IPS-NIHi7 (cell line): ENCODE data around the gene UPF1.

ENCODE experiments used
- DNase-seq: peaks from one replicate; pipeline ENCODE4 v3.0.0; 2012; ENCODE audit warnings: mixed read lengths; ENCODE audit errors: extremely low spot score

The UPF1 gene

DNA sequence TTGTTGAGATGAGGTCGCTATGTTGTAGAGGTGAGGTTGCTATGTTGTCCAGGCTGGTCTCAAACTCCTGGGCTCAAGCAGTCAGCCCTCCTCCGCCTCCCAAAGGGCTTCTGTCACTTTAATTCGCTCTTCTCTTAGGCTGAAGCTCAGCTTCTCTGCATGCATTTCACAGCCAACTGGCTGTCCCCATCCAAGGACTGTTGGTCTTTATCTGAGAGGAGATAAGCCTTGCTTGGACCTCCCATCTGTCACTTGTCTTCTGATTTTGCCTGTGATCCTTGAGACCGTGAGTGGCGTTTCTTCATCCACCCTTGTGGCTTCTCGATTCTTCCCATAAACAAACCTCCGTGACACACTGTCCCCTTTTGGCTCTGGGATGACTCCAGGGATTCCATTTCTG is 39.8 kb downstream of the UPF1 start:
- DNase-seq: no peak

DNA sequence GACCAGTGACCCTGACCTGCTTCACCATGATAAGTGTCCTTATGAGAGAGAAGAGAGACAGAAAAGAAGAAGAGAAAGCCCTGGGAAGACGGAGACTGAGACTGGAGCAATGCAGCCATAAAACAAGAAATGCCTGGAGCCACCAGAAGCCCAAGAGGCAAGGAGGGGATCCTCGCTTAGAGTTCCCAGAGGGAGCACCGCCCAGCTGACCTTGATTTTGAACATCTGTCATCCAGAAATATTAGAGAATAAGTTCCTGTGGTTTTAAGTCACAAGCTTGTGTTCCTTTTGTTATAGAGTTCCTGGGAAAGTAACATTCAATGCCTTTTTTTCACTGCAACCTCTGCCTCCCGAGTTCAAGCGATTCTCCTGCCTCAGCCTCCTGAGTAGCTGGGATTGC is 44.0 kb downstream of the UPF1 start:
- no peak for DNase-seq

DNA sequence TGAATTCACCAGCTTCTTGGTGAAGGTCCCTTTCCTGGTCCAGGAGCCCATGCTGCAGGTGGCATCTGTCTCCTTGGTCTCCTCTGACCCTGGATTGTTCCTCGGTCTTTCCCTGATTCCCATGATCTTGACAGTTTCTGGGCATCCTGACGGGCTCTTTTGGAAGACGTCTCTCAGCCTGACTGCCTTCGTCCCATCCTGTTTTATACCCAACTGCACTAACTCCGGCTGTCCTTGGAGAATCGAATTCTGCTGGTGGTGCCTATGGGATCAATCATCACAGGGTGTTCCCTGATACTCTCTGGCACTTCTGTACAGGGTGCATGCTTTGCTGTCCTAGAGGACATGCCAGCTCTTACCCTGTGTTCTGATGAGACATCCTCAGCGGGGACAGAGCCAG is 45.1 kb downstream of the UPF1 start:
- no peak for DNase-seq

DNA sequence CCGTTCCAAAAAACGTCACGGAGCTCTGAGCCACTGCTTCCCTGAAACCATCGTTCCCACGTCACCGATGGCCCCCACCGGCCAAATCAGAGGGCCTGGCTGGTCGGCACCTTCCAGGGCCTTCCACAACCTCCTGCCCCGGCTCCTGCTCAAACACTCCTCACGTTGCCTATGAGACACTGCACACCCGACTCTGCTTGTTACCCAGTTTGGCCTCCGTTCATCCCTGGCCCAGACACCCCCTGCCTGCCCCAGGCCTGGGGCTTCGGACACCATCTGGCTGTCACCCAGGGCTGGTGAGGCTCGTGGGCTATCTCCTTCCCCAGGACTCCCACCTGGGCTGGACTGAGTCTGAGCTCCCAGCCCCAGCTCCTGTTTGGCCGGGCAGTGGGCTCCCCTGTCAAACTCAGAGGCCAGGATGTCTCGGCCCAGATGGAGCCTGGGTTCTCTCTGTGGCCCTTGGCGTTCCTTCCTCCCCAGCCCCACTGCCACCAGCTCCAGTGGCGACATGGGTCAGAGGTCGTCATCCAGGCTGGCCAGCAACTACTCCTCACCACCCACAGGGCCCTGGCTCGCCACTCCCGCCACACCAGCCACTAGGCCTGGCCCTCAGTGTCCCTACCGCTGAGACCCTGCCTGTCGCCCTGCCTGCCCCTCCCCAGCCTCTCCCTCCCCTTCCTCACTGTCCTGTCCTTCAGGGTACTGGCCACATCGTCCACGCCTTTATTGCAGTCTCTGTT is 46.5 kb downstream of the UPF1 start:
- no peak for DNase-seq

DNA sequence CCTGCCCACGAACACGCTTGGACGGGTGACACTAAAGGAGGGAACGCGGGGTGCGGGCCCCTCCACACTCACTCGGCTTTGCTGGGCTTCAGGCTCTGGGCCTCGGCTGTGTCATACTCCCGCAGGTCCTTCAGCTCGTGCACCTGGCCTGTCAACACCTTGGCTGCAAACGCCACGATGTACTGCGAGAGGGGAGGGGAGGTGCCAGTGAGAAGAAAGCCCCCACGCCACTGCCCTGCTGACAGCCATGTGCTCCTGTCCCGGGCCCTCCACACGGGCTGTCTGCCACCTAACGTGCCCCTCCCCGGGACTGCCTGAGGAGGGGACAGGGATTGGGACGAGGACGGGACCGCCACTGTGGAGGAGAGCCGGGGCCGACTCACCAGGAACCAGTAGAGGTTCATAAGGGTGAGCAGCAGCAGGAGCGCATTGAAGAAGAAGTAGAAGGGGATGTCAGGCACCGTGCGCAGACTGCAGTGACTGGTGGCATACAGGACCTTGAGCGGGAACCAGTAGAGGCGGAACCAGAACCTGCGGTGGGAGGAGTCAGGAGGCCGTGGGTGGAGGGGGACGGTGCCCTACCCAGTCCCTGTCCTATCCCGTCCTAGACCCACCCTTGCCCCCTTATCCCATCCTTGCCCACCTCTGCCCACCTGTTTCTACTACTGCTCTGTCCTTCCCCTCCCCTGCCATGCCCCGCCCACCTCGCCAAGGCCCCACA is 47.3 kb downstream of the UPF1 start:
- DNase-seq: peak; percentile 47

DNA sequence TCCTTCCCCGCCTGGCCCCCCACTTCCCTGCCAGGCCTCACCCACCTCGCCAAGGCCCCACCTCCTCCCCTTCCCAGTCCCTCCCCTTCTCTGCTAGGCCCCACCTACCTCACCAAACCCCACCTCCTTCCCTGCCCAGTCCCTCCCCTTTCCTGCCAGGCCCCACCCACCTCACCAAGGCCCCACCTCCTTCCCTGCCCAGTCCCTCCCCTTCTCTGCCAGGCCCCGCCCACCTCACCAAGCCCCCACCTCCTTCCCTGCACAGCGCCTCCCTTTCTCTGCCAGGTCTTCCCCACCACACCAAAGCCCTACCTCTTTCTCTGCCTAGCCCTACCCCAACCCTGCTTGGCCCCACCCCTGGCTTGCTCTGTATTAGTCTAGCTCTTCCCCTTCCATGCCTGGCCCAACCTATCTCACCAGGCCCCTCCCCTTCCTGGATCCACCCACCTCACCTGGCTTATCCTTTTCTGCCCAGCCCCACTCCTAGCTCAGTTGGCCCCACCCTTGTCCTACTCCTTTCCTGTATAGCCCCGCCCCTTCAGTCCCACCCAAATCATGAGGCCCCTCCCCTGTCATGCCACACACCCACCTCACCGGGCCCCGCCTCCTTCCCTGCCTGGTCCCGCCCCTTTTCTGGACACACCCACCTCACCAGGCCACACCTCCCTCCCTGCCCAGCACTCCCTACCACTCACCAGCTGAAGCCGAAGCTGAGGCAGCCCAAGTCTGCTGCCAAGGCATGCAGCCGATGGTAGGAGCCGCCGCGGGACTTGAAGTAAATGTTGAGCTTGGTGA is 48.0 kb downstream of the UPF1 start:
- peak; percentile 80 for DNase-seq

DNA sequence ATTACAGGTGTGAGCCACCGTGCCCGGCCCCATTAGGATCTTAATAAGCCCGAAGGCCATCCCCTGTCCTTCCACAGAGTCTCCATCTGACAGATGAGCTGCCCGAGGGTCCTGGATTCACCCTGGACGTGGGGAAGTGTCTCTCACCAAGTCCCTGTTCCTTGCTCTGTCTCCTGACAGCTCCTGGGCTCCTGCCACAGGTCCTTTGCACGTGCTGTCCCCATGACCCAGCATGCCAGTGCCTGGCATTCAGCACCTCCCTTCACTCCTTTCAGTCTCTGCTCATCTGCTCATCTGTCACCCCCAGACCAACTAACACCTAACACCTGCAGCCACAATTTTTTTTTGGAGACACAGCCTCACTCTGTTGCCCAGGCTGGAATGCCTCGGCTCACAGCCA is 49.7 kb downstream of the UPF1 start:
- DNase-seq: no peak

DNA sequence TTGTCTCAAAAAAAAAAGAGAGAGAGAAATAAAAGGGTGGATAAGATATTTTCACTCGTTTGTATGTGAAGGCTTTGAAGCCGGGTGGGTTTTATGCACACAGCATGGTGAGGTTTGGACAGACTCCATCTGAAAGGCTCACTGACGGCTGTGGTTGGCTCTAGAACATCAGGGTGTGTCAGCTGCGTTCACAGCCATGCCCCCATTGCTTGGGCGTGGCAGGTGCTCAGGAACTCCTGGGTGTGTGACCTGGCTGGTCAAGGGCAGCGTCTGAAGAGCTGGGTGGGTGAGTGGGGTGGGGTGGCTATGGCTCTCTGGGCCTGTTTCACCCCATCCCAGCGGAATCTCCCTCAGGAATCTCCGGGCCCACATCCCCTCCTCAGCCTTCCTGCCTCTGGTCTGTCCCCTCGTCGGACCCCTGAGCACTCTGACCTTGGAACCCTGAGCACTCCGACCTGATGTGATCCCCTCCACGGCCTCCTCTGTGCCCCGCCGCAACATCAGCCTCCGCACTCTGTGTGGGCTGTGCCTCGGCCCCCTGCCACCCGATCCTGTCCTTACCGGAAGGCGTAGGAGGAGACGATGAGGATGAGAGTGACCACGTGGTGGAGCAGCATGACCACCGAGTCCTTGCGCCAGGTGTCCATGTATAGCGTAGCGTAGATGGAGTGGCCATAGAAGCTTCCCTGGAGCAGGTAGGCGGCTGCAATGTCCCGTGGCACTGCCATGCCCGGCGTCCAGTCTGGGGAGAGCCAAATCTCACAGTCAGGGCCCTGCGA is 52.0 kb downstream of the UPF1 start:
- no peak for DNase-seq

DNA sequence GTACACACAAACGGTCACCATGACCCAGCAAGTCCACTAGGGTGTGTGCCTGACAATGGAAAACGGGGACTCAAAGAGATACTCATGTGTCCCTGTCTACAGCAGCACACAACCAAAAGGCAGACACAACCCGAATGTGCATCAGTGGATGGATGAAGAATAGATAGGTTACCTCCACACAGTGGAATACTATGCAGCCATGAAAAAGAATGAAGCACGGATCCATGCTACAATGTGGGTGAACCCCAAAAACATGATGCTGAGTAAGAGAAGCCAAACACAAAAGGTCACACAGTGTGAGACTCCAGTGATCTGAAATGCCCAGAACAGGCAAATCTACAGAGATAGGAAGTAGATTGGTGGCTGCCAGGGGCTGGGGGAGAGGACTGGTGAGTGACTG is 55.2 kb downstream of the UPF1 start:
- DNase-seq: no peak

DNA sequence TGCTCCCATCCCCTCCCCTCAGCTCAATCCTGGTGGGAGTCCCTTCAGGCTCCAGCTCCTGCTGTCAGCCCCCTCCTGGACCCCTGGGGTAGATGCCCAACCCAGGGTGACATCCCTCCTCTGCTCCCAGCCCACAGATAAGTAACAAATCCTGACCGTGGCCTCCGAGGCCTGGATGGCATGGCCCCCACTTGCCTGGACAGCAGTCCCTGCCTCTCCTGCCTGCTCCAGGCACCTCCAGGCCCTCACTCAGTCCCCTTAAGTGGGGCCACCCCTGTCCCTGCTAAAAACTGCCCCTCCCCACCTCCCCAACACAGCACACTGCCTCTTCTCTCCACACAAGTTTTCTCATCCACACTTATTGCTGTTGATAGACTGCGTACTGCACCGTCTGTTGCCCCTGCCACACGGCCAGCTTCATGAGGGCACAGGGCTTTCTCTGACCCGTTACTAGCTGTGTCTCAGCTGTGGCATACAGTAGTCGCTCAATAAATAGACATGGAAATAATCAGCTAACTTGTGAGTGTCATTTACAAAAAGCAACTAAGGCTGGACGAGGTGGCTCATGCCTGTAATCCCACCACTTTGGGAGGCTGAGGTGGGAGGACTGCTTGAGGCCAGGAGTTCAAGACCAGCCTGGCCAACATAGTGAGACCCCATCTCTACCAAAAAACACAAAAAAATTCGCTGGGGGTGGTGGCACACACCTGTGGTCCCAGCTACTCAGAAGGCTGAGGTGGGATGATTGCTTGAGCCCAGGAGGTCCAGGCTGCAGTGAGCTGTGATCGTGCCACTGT is 58.4 kb downstream of the UPF1 start:
- no peak for DNase-seq

DNA sequence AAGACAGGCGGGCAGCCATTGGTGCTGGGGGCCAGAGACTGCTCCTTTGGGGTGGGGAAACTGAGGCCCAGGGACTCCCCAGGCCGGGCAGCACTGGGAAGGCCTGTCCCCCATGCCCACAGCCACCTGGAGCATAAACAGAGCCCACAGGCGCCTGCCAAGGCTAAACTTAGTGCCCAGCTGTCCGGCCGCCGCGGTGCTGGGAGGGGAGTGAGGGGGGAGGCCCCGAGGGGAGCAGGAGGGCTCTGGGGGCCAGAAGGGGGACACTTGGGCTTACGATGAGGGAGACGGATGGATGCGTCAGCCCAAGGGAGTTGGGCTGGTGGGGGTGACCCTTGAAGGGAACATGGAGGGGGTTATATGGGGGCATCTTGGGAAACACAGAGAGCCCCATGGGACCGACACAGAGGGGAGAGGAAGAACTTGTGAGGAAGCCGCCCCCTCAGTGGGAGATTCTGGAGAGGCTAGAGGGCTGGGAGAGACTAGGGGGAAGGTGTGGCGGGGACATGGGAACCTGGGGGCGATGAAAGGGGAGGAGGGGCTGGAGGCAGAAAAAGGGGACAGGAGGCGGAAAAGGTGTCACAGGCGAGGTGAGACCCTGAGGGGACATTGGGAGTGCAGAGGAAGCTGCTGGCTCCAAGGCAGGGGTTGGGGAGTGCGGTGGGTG is 62.0 kb downstream of the UPF1 start:
- no peak for DNase-seq

DNA sequence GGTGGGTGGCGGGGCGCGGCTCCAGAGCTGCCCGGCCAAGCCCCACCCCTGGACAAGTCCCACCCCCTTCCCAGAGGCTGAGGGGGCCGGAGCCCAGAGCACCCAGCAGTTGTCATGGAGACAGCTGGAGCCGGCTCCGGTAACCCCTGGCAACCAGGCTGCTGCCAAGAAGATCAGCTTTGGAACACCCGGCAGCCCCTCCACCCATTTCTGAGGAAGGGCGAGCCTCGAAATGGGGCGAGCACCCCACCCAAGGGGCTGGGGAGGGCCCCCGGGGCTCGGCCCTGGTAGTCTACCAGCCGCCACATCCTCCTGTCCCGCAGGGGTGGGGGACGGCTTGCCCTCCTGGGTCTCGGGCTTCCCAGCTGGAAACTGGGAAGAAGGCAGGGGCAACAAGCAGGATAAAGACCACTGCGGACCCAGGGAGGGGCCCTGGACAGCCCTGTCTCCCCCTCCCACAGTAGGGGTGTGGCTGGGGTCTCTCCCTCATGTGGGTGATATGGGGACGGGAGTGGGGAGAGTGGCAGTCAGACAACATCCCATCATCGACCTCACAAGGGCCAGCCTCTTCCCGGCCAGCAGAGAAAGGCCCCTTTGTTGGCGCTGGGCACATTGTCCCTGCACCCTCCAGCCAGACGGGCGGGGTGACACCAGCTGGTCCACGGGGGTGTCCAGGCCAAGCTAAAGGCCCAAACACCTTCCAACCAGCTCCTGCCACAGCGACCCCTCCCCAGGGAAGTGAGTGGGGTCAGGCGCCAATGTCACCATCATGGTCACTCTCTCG is 62.7 kb downstream of the UPF1 start:
- peak; percentile 73 for DNase-seq

DNA sequence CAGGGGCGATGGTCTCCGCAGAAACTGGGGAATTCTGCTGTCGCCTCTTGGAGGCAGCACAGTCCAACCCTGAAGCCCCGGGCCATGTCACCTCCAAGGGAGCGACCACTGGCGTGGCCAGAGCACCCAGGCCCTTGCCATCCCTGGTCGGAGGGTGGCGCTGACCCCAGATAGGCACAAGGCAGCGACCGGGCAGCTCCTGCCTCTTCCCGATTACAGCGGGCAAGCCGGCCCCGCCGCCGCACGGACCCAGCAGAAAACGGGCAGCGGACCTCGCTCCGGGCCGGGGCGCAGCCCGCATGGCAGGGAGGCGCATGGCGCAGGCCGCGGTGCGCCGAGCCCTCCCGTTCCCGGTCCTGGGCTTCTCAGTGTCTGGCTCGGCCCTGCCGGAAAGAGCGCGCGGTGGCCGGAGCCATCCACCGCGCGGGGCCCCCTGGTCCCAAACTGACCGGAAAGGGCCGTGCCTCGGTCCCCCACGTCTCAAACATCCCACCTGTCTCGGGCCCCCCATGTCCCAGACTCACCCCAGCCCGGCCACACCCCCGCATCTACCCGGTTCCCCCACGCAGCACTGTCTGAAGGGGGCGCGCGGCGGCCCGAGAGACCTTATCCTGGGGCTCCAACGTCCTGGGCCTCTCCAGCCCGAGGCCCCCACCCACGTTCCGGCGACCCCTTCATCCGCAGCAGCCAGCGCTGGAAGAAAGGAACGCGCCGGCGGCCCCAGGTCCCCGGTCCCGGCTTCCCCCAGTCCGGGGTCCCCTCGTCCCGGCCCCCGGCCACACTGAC is 63.5 kb downstream of the UPF1 start:
- peak; percentile 88 for DNase-seq

DNA sequence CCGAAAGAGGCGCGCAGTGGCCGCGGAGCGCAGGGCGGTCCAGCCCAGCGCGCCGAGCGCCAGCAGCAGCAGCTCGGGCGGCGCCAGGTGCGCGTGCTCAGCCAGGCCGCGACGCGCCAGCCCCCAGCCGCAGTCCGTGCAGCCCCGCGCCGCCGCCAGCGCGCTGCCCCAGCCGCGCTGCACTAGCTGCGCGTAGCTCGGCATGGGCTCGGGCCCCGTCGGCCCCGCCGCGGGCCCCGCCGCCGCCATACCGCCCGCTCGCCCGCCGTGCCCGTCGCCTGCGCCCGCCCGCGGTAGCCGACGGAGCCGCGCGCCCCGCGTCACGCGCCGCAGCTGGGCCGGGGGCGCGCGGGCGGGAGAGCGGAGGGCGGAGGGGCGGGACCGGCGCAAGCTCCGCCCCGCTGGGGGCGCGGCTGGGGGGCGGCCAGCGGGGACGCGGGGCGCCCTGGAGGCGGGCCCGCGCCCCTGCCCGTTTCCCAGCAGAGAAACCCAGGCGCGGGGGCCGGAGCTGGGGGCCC is 64.1 kb downstream of the UPF1 start, which contains the start of gene CERS1:
TSS of gene CERS1 (minus strand) at position 335 of the 518 bp plus-strand sequence. CDS start at position 249, 86 bp downstream.
- DNase-seq: peak; percentile 82

DNA sequence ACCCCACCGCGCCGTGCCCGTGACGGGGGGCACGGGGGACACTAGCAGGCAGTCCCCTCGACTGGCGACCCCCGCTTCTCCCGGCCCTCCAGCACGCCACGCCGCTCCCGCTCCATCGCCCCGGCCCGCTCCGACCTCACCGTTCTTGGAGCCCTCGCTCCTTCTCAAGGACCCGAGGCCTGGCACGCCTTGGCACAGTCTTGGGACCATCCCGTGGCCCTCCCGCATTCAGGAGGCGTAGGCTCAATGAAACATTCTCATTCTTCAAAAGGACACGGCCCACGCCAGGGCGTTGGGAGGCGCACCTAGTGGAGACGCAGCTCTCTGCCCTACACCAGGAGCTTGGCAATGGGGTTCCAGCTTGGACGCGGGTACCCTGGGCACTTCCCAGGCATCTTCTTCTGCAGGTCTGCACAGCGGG is 64.7 kb downstream of the UPF1 start:
- no peak for DNase-seq

DNA sequence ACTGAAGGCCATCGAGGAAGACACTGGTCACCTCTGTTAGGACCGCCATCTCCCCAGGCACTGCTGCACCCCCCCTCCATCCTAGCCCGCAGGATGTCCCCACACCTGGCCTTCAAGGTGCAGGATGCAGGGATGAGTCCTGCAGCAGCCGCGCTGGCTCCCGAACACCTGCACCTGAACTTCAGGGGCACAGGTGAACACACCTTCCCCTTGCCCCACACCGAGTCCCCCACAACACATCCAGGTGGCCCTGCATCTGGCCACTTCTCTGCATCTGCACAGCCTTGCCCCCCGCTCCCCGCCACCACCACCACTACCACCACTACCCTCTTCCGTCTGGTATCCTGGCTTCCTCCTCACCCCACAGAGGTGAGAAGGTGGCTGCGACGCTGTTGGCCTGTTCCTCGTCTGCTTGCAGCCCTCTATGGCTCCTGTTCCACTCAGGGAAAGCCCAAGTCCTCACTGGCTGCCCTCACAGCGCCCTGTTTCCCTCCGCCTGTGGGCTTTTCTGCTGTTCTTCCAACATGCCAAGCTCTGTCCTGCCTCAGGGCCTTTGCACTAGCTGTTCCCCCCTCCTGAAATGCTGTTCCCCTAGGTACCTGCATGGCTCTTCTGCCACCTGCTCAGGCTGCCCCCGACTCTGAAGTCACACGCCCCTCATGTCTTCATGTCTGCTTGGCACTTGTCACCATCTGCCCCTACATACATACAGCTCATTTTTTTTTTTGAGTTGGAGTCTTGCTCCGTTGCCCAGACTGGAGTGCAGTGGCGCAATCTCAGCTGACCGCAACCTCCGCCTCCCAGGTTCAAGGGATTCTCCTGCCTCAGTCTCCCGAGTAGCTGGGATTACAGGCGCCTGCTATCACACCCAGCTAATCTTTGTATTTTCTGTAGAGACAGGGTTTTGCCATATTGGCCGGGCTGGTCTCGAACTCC is 65.6 kb downstream of the UPF1 start:
- no peak for DNase-seq

DNA sequence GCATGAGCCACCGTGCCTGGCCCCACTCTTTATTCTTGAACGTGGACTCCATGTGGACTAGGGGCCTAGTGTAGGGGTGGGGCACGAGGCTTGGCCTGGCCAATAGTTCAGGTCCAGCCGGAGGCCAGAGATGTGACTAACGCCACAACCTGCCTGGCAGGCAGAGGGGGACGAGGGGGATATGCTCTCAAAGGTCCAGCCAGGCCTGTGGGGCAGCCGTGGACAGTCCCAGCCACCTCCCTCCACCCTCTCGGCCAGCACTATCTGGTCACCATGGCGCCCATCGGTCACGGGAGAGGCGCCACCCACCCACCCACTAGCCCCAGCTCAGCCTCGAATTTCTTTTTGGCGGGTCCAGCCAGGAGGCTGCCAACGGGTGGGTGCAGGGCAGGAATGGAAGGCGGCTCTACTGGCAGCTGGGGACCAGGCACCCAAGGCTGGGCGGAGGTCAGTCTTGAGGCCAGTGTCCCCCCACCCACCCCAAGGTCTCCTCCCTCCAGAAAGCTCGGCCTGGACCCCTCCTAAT is 66.4 kb downstream of the UPF1 start:
- no peak for DNase-seq
